Measurements from ENCODE around the gene RGS16. TPM values are rescaled to one million over a fixed set of nuclear protein-coding genes. Genes with fewer than 3 reads are reported as not detected.

The RGS16 gene
- total and polyA plus RNA-seq, 12 donors: 0.36 to 7.8 (median 3.7) TPM

DNA sequence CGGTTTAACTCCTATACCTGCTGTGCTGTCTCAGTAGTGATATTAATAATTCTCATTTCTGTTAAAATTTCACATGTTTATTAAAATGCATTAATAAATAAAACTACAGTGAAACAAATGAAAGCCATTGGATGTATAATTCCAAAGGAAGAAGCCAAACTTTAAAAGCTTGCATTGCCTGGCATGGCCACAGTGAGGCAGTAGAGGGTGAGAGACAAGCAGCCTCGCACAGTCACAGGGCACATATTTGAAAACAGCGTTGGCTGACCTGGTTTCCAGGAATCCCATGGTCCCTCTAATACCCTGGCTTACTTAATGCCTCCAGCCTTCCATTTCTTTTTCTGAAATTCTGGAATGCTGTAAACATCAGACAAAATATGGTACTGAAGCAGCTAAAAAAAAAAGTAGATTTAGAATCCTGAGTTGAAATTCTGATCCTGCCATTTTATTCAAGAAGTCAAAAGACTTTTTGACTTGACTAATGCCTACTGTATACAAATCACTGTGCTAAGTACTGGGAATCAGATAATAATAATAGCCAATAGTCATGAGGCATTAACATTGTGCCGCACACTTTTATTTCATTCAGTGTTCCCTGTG, 8.4 kb downstream of the RGS16 start:
- DNase-seq: peak; percentile 66 to 93 (median 84)
- no peak overlapping the region for H3K27ac ChIP-seq
- no peaks in the 10 kb centered on the region for H3K27me3 ChIP-seq
- H3K36me3 ChIP-seq (replicated peaks in 1 of 2): no peaks in the 10 kb centered on the region
- no peaks in the 10 kb centered on the region for H3K9me3 ChIP-seq (replicated peaks in 1 of 3)
- H3K4me1 ChIP-seq (replicated peaks in 1 of 2): peaks cover 0 to 9% of the 10 kb centered on the region in 2 donors
- intact Hi-C loops (cut with DNase I): loop anchor here in 1 of 2 donors (10.0 kb wide), 1 partner anchor 151 kb away; no protein-coding TSS in a partner anchor
- no peak for TF ChIP-seq POLR2A (IDR thresholded peaks at IDR 0.05)
- TF ChIP-seq, protein P1, sequence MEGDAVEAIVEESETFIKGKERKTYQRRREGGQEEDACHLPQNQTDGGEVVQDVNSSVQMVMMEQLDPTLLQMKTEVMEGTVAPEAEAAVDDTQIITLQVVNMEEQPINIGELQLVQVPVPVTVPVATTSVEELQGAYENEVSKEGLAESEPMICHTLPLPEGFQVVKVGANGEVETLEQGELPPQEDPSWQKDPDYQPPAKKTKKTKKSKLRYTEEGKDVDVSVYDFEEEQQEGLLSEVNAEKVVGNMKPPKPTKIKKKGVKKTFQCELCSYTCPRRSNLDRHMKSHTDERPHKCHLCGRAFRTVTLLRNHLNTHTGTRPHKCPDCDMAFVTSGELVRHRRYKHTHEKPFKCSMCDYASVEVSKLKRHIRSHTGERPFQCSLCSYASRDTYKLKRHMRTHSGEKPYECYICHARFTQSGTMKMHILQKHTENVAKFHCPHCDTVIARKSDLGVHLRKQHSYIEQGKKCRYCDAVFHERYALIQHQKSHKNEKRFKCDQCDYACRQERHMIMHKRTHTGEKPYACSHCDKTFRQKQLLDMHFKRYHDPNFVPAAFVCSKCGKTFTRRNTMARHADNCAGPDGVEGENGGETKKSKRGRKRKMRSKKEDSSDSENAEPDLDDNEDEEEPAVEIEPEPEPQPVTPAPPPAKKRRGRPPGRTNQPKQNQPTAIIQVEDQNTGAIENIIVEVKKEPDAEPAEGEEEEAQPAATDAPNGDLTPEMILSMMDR (IDR thresholded peaks at IDR 0.05): peak; percentile 78 to 92 (median 86)
- no peak overlapping the region for H3K4me3 ChIP-seq
- WGBS, 4 donors: 32 to 39% (median 37%) methylated on average over 4 of the region's 4 CpGs

DNA sequence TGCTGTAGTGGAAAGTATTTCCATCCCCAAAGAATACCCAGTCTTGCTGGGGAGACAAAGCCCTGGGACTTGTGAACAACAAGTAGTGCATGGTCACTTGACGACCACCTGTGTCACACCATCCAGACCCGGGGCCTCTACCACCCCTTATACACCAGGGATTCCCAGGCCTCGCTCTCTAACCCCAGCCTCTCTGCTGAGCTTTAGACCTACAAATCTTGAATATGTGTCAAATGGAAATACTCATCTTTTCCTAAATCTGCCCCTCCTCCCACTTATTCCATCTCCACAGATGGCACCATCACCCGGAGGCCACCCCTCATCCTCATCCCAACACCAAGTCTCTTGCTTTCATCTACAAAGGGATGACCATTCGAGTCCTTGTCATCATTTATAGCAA, 14.3 kb downstream of the RGS16 start:
- no peaks in the 10 kb centered on the region for H3K36me3 ChIP-seq (replicated peaks in 1 of 2)
- TF ChIP-seq POLR2A (IDR thresholded peaks at IDR 0.05): no peak
- TF ChIP-seq, protein P1 (IDR thresholded peaks at IDR 0.05): no peak
- WGBS, 4 donors: 90 to 96% (median 91%) methylated on average over 5 of the region's 5 CpGs
- H3K9me3 ChIP-seq (replicated peaks in 1 of 3): no peaks in the 10 kb centered on the region
- peaks cover 0 to 9% of the 10 kb centered on the region in 2 donors for H3K4me1 ChIP-seq (replicated peaks in 1 of 2)
- H3K27me3 ChIP-seq: no peaks in the 10 kb centered on the region
- H3K27ac ChIP-seq: peak overlapping the region in 2 of 5 donors; percentile 91 to 96
- peak in 1 of 7 donors; percentile 49 for DNase-seq
- H3K4me3 ChIP-seq: no peak overlapping the region
- intact Hi-C loops (cut with DNase I): loop anchor here in 1 of 2 donors (10.0 kb wide), 1 partner anchor 145 kb away; no protein-coding TSS in a partner anchor

GRCh38 chr1:182589520-182589919, 14.7 kb downstream of the RGS16 start:
- peak overlapping the region in 4 of 5 donors; percentile 90 to 96 (median 93) for H3K27ac ChIP-seq
- WGBS, 4 donors: 81 to 85% (median 84%) methylated on average over 3 of the region's 3 CpGs
- peak in 1 of 7 donors; percentile 49 for DNase-seq

More at GRCh38 chr1:182589520-182589919, 14.7 kb downstream of the RGS16 start:
- Histone ChIP-seq H3K9me3 (replicated peaks in 1 of 3) (no peaks in the 10 kb centered on the region), H3K4me3 (peak overlapping the region in 1 of 4 donors; percentile 85), H3K36me3 (replicated peaks in 1 of 2) (no peaks in the 10 kb centered on the region), H3K4me1 (replicated peaks in 1 of 2) (peaks cover 0 to 13% of the 10 kb centered on the region in 2 donors), H3K27me3 (no peaks in the 10 kb centered on the region)
- no peak for TF ChIP-seq POLR2A (IDR thresholded peaks at IDR 0.05)
- TF ChIP-seq, protein P1 (IDR thresholded peaks at IDR 0.05): no peak
- intact Hi-C loops (cut with DNase I): no loop called here
